Activated CD4-positive, alpha-beta T cell treated with anti-CD3 and anti-CD28 coated beads, Interleukin-2, Interleukin-4, amounts not matched to agents 100 ng/mL and 50 ng/mL, durations not matched to agents 16 hours and 8 hours (primary cell): ENCODE measurements around the gene TMEM150B.

Source experiments
- DNase-seq: peaks from one replicate; pipeline ENCODE4 v3.0.0-alpha.2; 2020; ENCODE audit warnings: low spot score

TMEM150B gene, protein sequence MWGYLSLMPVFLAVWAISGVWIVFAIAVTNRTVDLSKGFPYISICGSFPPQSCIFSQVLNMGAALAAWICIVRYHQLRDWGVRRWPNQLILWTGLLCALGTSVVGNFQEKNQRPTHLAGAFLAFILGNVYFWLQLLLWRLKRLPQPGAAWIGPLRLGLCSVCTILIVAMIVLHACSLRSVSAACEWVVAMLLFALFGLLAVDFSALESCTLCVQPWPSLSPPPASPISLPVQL

DNA sequence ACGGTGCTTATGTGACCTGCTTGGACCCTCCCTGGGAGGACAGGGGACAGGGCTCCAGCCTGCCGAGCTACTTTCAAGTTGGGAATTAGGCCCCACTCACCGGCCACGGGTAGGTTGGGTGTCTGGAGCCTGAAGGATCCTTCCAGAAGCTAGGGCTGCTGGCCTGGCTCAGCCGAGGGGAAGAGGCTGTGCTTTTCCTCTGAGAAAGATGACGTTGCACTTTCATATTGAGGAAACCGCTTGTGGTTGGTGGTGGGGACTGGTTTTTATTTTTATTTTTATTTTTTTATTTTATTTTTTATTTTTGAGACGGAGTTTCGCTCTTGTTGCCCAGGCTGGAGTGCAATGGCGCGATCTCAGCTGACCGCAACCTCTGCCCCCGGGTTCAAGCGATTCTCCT is at the start of gene TMEM150B:
TSS of gene TMEM150B (minus strand) at position 170 of the 400 bp plus-strand sequence. CDS start 4,305 bp downstream, outside the sequence.
- DNase-seq = no peak

DNA sequence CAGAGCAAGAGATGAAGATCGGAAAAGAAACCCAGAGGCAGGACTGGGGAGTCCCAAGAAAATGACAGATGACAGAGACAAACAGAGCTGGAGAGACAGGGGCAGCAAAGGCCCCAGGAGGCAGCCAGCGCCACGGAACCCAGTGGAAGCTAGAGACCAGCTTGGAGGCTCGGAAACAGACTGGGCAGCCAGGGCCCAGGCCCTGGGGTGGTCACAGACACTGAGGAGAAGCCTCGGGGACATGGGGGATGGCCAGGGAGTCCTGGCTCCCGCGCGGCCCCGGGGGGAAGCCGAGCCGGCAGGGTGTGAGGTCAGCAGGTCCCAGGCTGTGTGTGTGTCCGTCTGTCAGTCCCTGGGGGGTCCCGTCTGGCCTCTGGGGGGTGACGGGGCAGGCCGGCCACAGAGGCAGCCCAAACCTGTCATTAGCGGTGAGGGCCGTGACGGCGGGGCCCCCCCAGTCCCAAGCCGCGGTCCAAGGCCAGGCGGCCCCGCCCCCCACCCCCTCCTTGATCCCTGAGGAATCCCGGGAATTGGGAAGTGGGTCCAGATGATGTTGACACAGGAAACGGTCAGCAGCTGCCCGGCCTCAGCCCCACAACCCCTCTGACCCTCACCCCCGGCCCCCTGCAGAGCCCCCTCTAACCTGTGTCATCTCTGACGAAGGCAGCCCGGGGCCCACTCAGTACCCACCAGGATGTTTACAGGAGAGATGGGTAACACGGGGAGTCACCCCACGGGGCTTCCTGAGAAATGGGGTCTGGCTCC is 49.0 kb upstream of the TMEM150B start:
- no peak for DNase-seq

DNA sequence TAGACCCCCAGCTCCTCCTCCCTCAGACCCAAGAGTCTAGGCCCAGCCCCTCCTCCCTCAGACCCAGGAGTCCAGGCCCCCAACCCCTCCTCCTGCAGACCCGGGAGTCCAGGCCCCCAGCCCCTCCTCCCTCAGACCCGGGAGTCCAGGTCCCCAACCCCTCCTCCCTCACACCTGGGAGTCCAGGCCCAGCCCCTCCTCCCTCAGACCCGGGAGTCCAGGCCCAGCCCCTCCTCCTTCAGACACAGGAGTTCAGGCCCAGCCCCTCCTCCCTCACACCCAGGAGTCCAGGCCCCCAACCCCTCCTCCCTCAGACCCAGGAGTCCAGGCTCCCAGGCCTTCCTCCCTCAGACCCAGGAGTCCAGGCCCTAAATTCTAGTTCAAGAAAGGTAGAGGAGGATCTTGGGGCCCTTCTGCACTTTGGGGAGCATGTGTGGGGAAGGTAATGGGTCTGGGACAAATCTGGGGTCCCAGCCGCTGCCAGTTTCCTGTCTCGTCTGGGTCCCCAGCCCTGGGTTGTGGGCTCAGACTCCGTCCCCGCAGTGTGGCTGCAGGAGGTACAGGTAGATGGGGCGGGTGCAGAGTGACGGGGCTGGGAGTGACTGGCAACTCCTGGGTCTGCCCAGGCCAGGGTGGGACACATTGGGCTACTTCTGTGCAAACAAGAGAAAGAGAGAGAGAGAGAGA is 48.3 kb upstream of the TMEM150B start:
- DNase-seq = no peak

DNA sequence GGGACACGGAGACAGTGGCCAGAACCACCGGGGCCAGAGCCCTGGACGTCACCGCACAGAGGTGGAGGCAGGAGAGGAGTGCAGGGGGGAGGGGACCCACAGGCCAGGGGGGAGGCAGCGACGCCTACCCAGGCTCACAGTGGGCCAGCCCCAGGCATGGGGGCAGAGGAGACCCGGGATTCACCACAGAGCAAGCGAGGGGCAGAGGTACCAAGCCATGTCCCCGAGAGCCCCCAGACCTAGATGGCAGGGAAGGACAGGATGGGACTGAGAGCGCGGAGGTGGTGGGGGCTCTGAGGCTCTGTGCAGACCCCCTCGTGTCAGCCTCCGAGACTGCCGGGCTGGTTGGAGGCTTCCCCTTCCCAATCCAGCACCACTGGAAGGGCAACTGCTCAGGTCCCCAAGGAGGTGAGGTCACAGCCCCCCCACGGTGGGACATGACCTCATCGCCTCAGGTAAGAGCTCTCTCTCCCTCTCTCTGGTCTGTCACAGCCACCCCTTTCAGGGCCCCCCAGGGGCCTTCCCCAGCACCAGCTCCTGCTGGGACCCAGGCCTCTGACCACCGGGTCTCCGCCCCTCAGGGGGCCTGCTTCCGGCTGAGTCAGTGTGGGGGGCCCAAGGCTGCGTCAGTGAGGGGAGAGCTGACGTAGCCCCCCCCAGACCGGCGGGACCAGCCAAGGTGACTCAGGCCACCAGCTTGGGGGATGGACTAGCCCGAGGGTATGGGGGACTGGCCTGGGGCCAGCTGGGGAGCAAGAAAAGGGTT is 47.4 kb upstream of the TMEM150B start:
- no peak for DNase-seq

DNA sequence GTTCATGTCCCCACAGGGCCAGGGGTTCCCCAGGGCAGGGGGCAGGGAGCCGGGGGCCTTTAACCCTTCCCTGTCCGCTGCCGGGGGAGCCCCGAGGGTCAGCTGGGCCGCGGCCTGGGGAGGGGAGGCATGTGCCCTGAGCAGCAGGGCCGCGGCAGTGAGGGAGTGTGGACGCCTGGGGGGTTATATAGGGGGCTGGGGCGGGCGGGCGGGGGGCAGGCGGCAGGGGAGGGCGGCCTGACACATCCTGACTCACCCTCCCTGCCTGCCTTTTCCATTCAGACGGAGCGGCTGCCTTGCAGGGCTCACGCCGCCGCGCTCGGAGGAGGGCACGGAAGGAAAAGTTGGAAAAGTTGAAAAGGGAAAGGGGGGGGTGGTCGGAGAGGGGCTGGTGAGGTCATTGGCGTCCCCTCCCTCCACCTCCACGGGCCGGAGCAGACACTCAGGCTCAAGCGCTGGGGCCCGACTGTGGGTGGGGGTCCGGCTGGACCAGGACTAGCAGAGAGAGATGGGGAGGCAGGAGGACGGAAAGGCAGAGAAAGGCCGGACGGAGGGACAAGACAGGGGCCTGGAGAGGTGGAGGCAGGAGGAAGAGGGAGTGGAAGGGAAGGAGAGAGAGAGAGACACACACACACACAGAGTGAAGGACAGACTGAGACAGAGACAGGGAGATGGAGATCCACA is 45.3 kb upstream of the TMEM150B start, which contains the start of gene IL11:
TSS of gene IL11 (minus strand) at position 159 of the 684 bp plus-strand sequence. CDS start at position 6, 153 bp downstream.
- no peak for DNase-seq

DNA sequence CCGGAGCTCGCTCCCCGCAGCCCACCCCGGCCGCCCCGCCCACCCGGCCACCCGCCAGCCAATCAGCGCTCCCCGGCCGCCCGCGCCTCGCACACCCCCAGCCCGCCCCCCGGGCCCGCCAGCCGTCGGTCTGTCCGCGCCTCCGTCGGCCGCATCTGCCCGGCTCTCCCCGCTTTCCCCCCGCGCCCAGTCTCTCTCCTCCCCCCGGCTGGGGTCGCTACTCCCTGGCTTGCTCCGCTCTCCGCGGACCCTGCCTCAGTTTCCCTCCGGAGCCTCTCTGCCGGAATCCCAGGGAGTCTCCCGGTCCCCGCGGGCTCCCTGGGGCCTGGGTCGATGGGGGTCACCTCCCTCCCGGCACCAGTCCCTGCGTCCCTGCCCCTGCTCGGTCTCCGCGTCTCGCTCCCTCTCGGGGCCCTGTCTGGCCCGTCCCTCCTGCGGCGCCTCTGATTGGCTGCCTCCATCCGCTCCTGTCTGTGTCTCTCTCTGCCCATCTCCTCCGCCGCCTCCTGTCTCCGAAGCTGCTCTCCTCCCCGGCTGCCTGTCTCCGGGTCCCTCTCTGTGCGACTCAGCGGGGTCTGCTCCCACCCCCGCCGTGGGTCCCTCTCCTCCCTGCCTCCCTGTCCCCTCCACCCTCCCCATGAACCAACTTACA is 44.6 kb upstream of the TMEM150B start:
- DNase-seq = no peak

DNA sequence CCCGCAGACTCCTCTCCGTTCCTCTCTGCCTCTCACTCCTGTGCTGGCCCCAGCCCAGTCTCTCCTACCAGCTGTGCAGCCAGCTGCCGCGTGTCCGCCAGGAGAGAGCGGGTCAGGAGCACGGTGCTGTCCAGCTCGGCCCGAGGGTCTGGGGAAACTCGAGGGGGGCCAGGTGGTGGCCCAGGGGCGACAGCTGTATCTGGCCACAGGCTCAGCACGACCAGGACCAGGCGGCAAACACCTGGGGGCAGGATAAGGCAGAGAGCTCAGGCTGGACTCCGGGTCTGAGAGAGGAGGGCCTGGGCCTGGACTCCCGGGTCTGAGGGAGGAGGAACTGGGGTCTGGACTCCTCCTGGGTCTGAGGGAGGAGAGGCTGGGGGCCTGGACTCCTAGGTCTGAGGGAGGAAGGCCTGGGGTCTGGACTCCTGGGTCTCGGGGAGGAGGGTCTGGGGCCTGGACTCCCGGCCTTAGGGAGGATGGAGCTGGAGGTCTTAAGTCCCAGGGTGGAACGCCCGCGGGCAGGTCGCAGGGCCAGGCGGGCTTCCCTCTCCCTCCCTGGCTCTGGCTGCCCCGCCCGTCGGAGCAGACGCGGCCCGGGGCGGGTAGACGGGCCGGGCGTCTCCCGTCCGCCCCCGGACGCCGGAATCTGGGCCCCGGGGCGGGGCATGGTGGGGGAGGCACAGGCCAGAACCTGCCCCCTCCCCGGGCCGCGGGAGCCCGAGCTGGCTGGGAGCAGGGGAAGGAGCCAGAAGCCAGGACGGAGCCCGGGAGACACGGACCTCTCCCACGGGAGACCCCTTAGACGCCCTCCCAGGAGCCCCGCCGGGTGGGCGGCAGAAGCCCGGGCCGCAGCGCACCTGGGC is 43.8 kb upstream of the TMEM150B start:
- no peak for DNase-seq

DNA sequence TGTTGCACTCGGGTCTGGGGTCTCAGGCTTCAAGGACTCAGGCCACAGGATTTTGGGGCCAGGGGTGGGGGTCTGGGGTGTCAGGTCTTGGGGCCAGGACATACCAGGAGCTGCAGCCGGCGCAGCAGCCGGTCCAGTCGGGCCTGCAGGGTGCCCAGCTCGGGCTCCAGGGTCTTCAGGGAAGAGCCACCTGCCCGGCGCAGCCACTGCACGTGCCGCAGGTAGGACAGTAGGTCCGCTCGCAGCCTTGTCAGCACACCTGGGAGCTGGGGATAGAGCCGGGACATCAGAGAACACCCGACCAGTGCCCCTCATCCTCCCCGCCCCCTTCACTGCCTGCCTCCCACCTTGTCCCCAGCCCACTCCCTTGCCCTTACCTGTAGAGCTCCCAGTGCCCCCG is 43.0 kb upstream of the TMEM150B start:
- DNase-seq = no peak

DNA sequence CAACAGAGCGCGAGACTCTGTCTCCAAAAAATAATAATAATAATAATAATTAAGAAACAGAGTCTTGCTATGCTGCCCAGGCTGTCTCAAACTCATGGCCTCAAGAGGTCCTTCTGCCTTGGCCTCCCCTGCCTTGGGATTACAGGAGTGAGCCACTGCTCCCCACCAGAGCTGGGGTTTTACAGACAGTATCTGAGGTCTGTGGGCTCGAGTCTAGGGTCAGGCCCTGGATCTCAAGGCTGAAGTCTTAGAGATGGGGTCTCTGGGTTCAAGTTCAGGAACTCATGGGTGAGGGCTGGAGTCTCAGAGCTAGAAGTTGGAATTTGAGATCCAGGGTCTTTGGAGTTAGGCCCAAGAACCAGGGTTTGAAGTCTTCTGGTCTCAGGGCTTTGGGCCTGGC is 41.6 kb upstream of the TMEM150B start:
- DNase-seq = no peak

DNA sequence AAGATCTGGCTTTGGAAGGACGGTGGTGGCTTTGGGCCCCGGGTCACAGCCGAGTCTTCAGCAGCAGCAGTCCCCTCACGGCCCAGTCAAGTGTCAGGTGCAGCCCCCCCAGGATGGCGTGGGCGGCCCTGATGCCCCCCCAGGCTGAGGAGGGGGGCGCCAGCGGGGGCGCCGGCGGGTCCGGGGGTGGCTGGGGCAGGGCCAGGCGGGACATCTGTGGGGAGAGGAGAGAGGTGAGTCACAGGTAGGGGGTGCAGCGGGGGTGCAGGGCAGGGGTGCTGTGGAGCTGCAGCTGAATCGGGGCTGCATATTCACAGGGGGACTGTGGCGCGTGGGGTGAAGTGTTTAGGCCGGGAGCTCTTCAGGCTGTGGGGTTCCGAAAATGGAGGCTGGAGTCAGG is 40.8 kb upstream of the TMEM150B start:
- no peak for DNase-seq

DNA sequence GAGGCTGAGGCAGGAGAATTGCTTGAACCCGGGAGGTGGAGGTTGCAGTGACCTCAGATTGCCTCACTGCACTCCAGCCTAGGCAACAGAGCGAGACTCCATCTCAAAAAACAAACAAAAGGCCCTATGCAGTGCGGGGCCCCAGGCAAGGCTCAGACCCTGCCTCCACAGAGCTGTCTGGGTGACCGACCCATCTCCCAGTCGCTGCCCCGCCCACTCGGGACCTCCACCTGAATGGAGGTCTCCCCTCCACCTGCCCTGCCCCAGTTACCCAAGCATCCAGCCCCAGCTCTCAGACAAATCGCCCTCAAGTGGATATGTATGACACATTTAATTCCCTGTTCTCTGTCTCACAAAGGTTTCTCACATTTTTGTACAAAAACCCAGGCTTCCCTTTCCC is 40.1 kb upstream of the TMEM150B start:
- DNase-seq = no peak

DNA sequence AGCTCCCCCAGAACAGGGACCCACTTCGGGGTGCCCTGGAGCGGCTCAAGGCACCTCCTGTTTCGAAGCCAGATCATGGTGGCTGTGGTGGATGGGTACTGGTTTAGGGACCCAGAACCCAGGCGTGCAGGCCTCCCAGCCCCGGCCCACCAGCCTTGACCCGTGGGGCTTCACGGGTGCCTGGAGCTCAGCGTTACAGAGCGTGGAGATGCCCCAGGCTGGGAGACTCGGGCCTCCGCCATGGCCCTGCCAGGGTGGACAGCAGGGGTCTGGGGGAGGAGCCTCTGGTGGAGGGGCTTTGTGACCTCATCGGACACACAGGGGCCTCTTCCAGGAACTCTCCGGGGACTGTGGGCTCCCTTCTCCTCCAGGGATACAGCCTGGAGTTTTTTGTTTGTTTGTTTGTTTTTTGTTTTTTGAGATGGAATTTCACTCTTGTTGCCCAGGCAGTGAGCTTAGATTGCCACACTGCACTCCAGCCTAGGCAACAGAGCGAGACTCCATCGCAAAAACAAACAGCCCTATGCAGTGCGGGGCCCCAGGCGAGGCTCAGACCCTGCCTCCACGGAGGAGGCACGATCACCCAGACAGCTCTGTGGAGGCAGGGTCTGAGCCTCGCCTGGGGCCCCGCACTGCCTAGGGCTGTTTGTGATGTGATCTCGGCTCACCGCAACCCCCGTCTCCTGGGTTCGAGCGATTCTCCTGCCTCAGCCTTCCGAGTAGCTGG is 38.0 kb upstream of the TMEM150B start, which contains the start of gene GARIN5B:
TSS of gene GARIN5B (minus strand) at position 271 of the 727 bp plus-strand sequence. CDS start at position 77, 194 bp downstream.
- DNase-seq = no peak

DNA sequence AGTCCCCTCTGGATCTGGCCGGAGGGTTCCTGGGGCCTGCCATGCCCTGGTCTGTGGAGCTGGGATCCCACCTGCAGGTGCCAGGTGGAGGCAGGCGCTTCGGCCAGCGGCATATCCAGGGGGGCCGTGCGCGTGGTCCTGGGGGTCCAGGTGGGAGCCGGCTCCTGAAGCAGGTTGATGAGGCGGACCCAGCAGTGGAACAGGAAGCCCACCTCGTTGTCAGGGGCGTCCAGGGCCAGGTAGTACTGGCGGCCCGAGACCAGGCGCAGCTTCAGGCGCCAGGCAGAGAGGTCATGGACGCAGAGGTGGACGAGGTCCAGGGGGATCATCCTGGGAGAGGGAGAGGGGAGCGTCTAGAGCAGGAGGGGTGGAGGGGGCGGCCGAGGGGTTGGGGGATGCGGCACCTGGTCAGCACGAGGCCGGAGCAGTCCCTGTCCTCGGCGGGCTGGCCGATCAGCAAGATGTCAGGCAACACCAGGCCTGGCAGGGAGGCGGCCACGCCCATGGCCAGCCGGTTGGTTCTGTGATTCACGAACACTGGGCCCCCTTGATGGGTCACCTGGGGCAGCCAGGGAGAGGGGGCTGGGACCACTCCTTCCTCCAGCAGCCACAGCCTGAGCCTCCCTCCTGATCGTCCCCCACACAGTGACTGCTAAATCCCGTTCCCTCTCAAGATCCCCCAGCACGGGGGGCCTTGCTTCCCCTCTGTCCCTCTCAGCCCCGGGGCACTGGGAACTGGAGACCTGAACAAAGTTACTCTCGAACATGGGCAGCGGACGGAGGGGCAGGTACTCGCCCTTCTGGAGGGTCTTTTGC is 37.2 kb upstream of the TMEM150B start:
- no peak for DNase-seq

DNA sequence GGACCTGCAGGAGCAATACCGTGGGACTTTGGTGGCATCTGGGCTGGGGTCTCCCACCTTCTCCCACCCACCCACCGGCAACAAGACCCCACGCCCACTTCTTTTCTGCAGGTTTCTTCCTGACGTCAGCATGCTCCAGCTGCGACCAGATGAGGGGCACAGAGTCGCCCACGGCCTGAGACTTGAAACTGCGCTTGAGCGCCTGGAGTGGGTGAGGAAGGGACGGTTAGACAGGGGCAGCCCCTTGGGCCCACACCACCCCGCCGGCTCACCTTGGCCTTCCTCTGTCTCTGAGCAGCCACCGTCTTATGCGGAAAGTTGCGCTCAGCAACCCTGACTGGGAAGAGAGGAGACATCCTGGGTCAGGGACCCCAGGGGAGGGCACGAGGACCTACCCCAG is 35.8 kb upstream of the TMEM150B start:
- DNase-seq = no peak

DNA sequence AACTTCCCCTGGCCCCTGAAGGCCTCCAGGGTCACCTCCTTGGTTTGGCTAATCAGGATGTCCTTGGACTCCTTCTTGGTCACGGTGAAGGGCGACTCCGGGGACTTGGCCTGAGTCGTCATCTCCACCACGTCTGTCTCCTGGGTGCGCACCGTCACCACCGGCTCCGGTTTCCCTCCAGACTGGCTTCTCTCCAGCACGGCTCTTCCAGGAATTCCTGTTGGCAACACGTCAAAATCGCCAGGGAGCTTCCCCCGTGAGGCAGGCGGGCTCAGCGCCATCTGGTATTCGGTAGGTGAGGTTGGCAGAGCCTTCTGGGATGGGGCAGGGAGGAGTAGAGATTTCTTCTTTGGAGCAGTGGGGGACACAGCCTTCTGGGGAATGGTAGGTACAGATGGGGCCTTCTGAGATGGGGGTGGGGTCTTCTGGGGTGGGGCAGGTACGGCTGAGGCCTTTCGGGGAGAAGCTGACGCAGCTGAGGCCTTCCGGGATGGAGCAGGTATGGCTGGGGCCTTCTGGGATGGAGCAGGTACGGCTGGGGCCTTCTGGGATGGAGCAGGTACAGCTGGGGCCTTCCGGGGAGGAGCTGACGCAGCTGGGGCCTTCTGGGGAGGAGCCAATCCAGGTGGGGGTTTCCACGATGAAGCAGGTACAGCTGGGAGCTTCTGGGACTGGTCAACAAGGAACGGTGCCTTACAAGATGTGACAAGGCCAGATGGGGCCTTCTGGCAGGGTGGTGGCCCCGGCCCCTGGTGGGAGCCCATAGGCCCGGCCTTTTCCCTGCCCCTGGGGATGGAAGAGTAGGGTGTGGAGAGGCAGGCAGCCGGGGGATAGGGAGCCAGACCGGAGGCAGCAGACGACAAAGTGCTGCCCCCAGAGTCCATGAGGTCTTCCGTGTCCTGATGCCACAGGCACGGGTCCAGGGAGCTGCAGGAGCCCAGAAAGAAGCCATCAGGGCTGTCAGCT is 34.1 kb upstream of the TMEM150B start:
- DNase-seq = no peak

DNA sequence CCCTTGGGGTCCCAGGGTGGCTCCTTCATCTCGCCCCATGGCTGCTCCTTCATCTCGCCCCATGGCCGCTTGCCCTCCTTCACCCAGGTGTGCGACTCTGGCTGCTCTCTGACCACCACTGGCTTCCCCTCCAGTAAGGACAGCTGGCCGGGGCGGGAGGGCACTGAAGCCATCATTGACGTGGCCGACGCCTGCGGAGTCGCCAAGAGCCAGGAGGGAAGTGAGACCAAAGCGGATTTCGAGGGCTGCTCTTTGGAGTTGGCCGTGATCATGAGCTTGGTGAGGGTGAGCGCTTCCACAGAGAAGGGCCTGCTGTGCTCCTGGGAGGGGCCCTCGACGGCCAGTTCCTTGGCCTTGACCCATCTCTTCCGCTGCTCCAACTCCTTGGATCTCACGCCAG is 33.4 kb upstream of the TMEM150B start:
- no peak for DNase-seq

DNA sequence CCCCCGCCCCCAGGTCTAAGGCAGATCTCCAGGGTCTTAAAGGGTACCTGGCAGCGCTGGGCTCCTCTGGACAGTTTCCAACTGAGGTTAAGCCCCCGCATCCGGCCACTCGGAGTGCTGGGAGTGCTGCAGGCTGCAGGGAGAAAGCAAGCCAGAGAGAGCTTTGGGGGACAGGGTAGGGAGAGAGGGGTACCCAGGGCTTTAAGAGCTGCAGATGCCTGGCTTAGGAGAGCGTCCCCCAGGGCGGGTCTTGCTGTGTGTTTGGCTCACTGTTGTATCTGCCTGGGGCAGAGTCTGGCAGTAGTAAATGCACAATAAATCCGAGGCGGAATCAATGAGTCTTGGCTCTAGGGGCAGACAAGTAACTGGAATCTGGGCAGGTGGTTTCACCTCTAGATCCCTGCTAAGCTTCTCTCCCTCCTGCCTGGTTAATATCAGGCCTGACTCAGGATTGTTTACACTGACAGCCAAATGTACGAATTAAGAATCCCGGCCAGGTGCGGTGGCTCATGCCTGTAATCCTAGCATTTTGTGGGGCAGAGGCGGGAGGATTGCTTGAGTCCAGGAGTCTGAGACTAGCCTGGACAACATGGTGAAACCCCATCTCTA is 30.2 kb upstream of the TMEM150B start:
- DNase-seq = no peak
